A549 (cell line): ENCODE data around the gene ENTPD6. TPM values are rescaled to one million over a fixed set of nuclear protein-coding genes. Genes with fewer than 3 reads are reported as not detected.

ENCODE experiments used
- ATAC-seq, 2 experiments: fragments of 200-7000 bp in 1 of 2; fragments of >200 bp in 1 of 2; cut with Nextera tagmentation in 1 of 2; cut with Tn5 transposase in 1 of 2; 3 replicates each; pipeline versions ENCODE4 v1.8.0 to v1.9.1; 2018 to 2020; ENCODE audit warnings: mild to moderate bottlenecking in 1 of 2, moderate library complexity in 1 of 2
- CTCF ChIA-PET: fragments of 300-600 bp; sonication (Branson Sonifier 250); formaldehyde crosslinking; extraction: SDS; loops from one replicate; lab custom pipeline; 2021; ENCODE audit warnings: antibody characterized with exemption, inconsistent platforms; lab: Yijun Ruan, JAX
- POLR2A ChIA-PET: fragments of 350-600 bp; formaldehyde crosslinking; extraction: SDS; loops from one replicate; lab custom pipeline; 2021; ENCODE audit warnings: antibody characterized with exemption, inconsistent platforms; lab: Yijun Ruan, JAX
- DNase-seq, 2 experiments: peaks; one replicate each; pipeline versions ENCODE4 v3.0.0 to v3.0.0-alpha.2; 2011 to 2016; ENCODE audit warnings: low read depth in 1 of 2, low spot score in 1 of 2
- FAIRE-seq: peaks from 2 replicates; lab custom pipeline; 2011; peaks lifted over from hg19 to GRCh38; lab: Jason Lieb, UNC
- H3K27ac ChIP-seq, 2 experiments: fragments of >200 bp; sonication (Bioruptor Twin); formaldehyde crosslinking; 3 replicates each; pipeline ENCODE4 v1.5.1; 2016 to 2017
- H3K4me1 ChIP-seq: fragments of >200 bp; sonication (Bioruptor Twin); formaldehyde crosslinking; 3 replicates; pipeline ENCODE4 v1.6.1; 2016
- H3K4me2 ChIP-seq: fragments of >200 bp; sonication (Bioruptor Twin); formaldehyde crosslinking; 3 replicates; pipeline ENCODE4 v1.6.1; 2016
- H3K4me3 ChIP-seq: fragments of >200 bp; sonication (Bioruptor Twin); formaldehyde crosslinking; 3 replicates; pipeline ENCODE4 v1.5.1; 2016
- H3K9me3 ChIP-seq: fragments of >200 bp; sonication (Bioruptor Twin); formaldehyde crosslinking; 3 replicates; pipeline ENCODE4 v1.6.1; 2016
- CBX2 ChIP-seq: fragments of 200-600 bp; sonication (generic); IDR thresholded peaks from 2 replicates; pipeline ENCODE4 v1.6.1; 2016; ENCODE audit warnings: low read depth, mild to moderate bottlenecking, borderline replicate concordance
- CHD2 ChIP-seq: fragments of 150-350 bp; IDR thresholded peaks from 2 replicates; pipeline ENCODE4 v1.6.1; 2014; ENCODE audit warnings: low read length; ENCODE audit not compliant: partially characterized antibody
- CHD4 ChIP-seq: fragments of 200-600 bp; sonication (generic); IDR thresholded peaks from 2 replicates; pipeline ENCODE4 v1.6.1; 2016; ENCODE audit warnings: antibody characterized with exemption, mild to moderate bottlenecking, borderline replicate concordance
- CTCF ChIP-seq: fragments of >200 bp; sonication (Bioruptor Twin); formaldehyde crosslinking; IDR thresholded peaks from 3 replicates; pipeline ENCODE4 v1.5.1; 2016
- EHMT2 ChIP-seq: fragments of 200-600 bp; sonication (generic); IDR thresholded peaks from 2 replicates; pipeline ENCODE4 v1.6.1; 2016; ENCODE audit warnings: antibody characterized with exemption, low read depth, mild to moderate bottlenecking, moderate library complexity
- FOSB ChIP-seq: fragments of 250-450 bp; sonication (Bioruptor Pico); IDR thresholded peaks from 2 replicates; pipeline ENCODE4 v1.5.0; 2020; ENCODE audit warnings: mild to moderate bottlenecking, moderate library complexity
- GATA3 ChIP-seq: IDR thresholded peaks from 2 replicates; pipeline ENCODE4 v1.6.1; 2012; ENCODE audit warnings: borderline replicate concordance
- HDAC2 ChIP-seq: fragments of 200-600 bp; sonication (generic); IDR thresholded peaks from 2 replicates; pipeline ENCODE4 v1.6.1; 2016
- HEYL ChIP-seq: fragments of 250-450 bp; sonication (Bioruptor Pico); IDR thresholded peaks from 2 replicates; pipeline ENCODE4 v1.8.0; 2021; ENCODE audit warnings: mild to moderate bottlenecking, moderate library complexity
- HOXA7 ChIP-seq: fragments of 250-450 bp; sonication (Bioruptor Pico); IDR thresholded peaks from 2 replicates; pipeline ENCODE4 v1.5.0; 2020; ENCODE audit warnings: mild to moderate bottlenecking, moderate library complexity
- HOXB13 ChIP-seq: fragments of 250-450 bp; sonication (Bioruptor Pico); IDR thresholded peaks from 2 replicates; pipeline ENCODE4 v1.5.0; 2020; ENCODE audit warnings: low read depth, mild to moderate bottlenecking, moderate library complexity
- HOXB5 ChIP-seq: fragments of 250-450 bp; sonication (Bioruptor Pico); IDR thresholded peaks from 2 replicates; pipeline ENCODE4 v1.5.0; 2020; ENCODE audit warnings: mild to moderate bottlenecking, moderate library complexity
- JUNB ChIP-seq: fragments of >200 bp; sonication (Bioruptor Twin); formaldehyde crosslinking; IDR thresholded peaks from 2 replicates; pipeline ENCODE4 v1.6.1; 2016
- KDM1A ChIP-seq: fragments of 200-600 bp; sonication (generic); IDR thresholded peaks from 2 replicates; pipeline ENCODE4 v1.6.1; 2016; ENCODE audit warnings: low read depth, mild to moderate bottlenecking
- RAD21 ChIP-seq, 2 experiments: fragments of >200 bp in 1 of 2; sonication (Bioruptor Twin) in 1 of 2; formaldehyde crosslinking in 1 of 2; IDR thresholded peaks in 1 of 2; conservative IDR thresholded peaks in 1 of 2; 2 replicates in 1 of 2; 3 replicates in 1 of 2; pipeline ENCODE4 v1.6.1; 2012 to 2018; ENCODE audit warnings: inconsistent platforms in 1 of 2
- RCOR1 ChIP-seq: fragments of 150-350 bp; IDR thresholded peaks from 2 replicates; pipeline ENCODE4 v1.6.1; 2014; ENCODE audit warnings: antibody characterized with exemption, low read length, low read depth
- REST ChIP-seq: fragments of 200-600 bp; sonication (generic); IDR thresholded peaks from 2 replicates; pipeline ENCODE4 v1.6.1; 2016; ENCODE audit warnings: antibody characterized with exemption, mild to moderate bottlenecking, moderate library complexity
- RFX5 ChIP-seq: fragments of 450-650 bp; IDR thresholded peaks from 2 replicates; pipeline ENCODE4 v1.7.1; 2014; ENCODE audit warnings: antibody characterized with exemption, mild to moderate bottlenecking, moderate library complexity
- SMC3 ChIP-seq: fragments of >200 bp; sonication (Bioruptor Twin); formaldehyde crosslinking; IDR thresholded peaks from 3 replicates; pipeline ENCODE4 v1.6.1; 2018; ENCODE audit warnings: inconsistent platforms
- TFCP2L1 ChIP-seq: fragments of 250-450 bp; sonication (Bioruptor Pico); IDR thresholded peaks from 2 replicates; pipeline ENCODE4 v1.5.0; 2021; ENCODE audit warnings: mild to moderate bottlenecking
- TP53 ChIP-seq: fragments of 250-450 bp; sonication (Bioruptor Pico); IDR thresholded peaks from 2 replicates; pipeline ENCODE4 v1.5.0; 2021; ENCODE audit warnings: mild to moderate bottlenecking, moderate library complexity
- ZSCAN20 ChIP-seq: fragments of 250-450 bp; sonication (Bioruptor Pico); IDR thresholded peaks from 2 replicates; pipeline ENCODE4 v1.8.0; 2022; ENCODE audit warnings: mild to moderate bottlenecking, moderate library complexity
- WGBS: methylation state at CpG from one replicate; pipeline ENCODE4 v1.1.6; 2017; ENCODE audit errors: missing lambda C conversion rate; 5-methylcytosine and 5-hydroxymethylcytosine counted together
- polyA plus RNA-seq, 4 experiments: library from polyadenylated mRNA; depleted of rRNA in 3 of 4; stranded (reverse); fragments of >200 nt; fragmentation: RNase III in 1 of 4; extraction: RNeasy Plus Mini Kit Qiagen cat#74134 plus additional on column Dnase treatment in 1 of 4; gene quantifications; 2 replicates in 3 of 4; 3 replicates in 1 of 4; pipeline ENCODE4 v1.2.3, GENCODE V29; 2011 to 2017
- TF ChIP-seq, protein P1 (sequence below): IDR thresholded peaks from 2 replicates; pipeline ENCODE4 v1.6.1; 2012; ENCODE audit warnings: low read depth, borderline replicate concordance

ENTPD6 gene
- polyA plus RNA-seq, 2 of the 4 experiments (the other 2 are of a cell fraction) = 85.7 to 87.0 TPM

- H3K4me3 ChIP-seq = no peak overlapping the region
- no peak for ATAC-seq
- TF ChIP-seq KDM1A = no peak
- TF ChIP-seq EHMT2 = no peak
- no peak for TF ChIP-seq CBX2
- no peak for TF ChIP-seq GATA3
- no peak for TF ChIP-seq FOSB (CRISPR knock-in tag)
- no peak for TF ChIP-seq HEYL (CRISPR knock-in tag)
- no peak for TF ChIP-seq TP53 (CRISPR knock-in tag)
- TF ChIP-seq REST = no peak
- no peak for TF ChIP-seq JUNB
- no peak for TF ChIP-seq ZSCAN20 (CRISPR knock-in tag)
- TF ChIP-seq TFCP2L1 = no peak
- no peak for TF ChIP-seq HOXA7 (CRISPR knock-in tag)
- TF ChIP-seq CHD4 = no peak
- TF ChIP-seq RCOR1 = no peak
- TF ChIP-seq HOXB5 (CRISPR knock-in tag) = no peak
- TF ChIP-seq, protein P1, sequence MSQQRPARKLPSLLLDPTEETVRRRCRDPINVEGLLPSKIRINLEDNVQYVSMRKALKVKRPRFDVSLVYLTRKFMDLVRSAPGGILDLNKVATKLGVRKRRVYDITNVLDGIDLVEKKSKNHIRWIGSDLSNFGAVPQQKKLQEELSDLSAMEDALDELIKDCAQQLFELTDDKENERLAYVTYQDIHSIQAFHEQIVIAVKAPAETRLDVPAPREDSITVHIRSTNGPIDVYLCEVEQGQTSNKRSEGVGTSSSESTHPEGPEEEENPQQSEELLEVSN = no peak
- TF ChIP-seq CTCF = no peak
- TF ChIP-seq, all 56 proteins: peak for 0
- no peak overlapping the region for H3K27ac ChIP-seq
- FAIRE-seq (no peak), DNase-seq (no peak)
- no peak overlapping the region for H3K4me2 ChIP-seq
- ChIA-PET POLR2A (no interaction called here), CTCF (interaction anchor here (0.6 to 18.2 kb wide), 6 partner anchors 8 to 183 kb away, joined by 3 to 300 read pairs (median 4); partner anchors contain the start of gene PYGB)
- H3K4me1 ChIP-seq = peaks cover 14% of the 10 kb centered on the region
- H3K9me3 ChIP-seq = no peaks in the 10 kb centered on the region
- 88% methylated on average over 11 of the region's 16 CpGs for WGBS
Measured at GRCh38 chr20:25216199-25216945, 20.9 kb downstream of the ENTPD6 start.

DNA sequence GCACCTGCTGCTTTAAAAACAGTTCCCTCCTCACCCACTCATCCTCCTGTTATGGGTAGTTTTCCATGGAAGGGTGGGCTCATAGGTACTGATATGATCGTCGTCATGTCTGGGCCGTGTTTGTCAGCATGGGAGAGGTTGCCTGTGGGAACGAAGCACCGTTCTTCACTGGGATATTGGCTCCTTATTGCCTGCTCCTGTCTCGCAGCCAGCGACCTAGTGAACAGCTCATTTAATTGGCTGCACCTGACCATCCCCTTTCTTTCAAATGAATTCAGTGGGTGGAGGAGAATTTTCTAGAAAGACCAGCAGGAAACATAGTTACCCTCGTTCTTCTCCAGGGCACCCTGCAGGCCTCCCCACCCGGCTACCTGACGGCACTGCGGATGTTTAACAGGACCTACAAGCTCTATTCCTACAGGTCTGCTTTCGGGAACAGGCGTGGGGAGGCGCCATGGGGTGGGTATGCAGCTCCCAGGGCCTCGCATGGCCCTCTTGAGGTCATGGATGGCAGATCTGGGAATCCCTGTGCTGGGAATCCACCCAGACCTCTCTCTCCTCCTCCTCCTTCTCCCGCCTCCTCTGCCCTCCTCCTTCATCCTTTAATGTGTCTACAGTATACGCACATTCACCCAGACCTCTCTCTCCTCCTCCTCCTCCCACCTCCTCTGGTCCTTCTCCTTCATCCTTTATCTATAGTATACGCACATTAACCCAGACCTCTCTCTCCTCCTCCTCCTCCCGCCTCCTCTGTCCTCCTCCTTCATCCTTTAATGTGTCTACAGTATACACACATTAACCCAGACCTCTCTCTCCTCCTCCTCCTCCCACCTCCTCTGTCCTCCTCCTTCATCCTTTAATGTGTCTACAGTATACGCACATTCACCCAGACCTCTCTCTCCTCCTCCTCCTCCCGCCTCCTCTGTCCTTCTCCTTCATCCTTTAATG lies 21.9 kb downstream of the ENTPD6 start:
- ATAC-seq (no peak), DNase-seq (no peak), FAIRE-seq (no peak)
- Histone ChIP-seq H3K9me3 (no peaks in the 10 kb centered on the region), H3K4me3 (no peak overlapping the region), H3K4me2 (no peak overlapping the region), H3K4me1 (peaks cover 20% of the 10 kb centered on the region), H3K27ac (no peak overlapping the region)
- TF ChIP-seq HOXB5 (CRISPR knock-in tag) (no peak), RAD21 (conservative IDR thresholded peaks at IDR 0.05 in 1 of 2, IDR thresholded peaks at IDR 0.05 in 1 of 2) (no peak), HOXB13 (CRISPR knock-in tag) (no peak), RFX5 (no peak), HDAC2 (no peak), CHD2 (no peak), TP53 (CRISPR knock-in tag) (no peak), SMC3 (no peak), RCOR1 (no peak), ZSCAN20 (CRISPR knock-in tag) (no peak), EHMT2 (no peak), CHD4 (no peak)
- ChIA-PET CTCF (interaction anchor here (0.6 to 18.2 kb wide), 6 partner anchors 9 to 182 kb away, joined by 3 to 300 read pairs (median 4); partner anchors contain the start of gene PYGB), POLR2A (no interaction called here)
- 92% methylated on average over 21 of the region's 21 CpGs for WGBS
